Stimulated activated CD4-positive, alpha-beta T cell treated with anti-CD3 and anti-CD28 coated beads, Interleukin-4, amount 100 ng/mL, for 1 hour (primary cell): ENCODE results near the gene CYP4F8.
"Not testable (repeated sequence)": the region's sequence is repeated elsewhere in the genome, so short reads cannot be mapped to it uniquely, and the experiment has no call there.

Source experiments
- DNase-seq: peaks from one replicate; pipeline ENCODE4 v3.0.0-alpha.2; 2020

Gene CYP4F8

DNA sequence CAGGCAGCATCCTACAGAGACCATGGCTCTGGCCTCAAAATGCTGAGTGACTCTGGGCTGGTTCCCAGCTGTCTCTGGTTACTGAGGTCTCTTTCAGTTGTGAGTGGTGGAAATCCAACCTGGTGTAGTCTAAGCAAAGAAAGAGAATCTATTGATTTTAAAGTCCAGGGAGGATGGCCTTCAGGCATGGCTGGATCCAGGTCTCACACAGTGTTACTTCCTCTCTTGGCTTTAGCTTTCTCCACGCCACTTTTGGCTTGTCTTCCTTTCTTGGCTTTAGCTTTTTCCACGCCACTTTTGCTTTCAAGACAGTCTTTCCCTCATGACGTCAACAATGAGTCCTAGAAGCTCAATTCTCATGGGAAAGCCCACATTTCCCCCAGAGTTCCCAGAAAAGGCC lies 29.8 kb downstream of the CYP4F8 start:
- no peak for DNase-seq

GRCh38 chr19:15649526-15649925 lies 34.5 kb downstream of the CYP4F8 start:
- no peak for DNase-seq

DNA sequence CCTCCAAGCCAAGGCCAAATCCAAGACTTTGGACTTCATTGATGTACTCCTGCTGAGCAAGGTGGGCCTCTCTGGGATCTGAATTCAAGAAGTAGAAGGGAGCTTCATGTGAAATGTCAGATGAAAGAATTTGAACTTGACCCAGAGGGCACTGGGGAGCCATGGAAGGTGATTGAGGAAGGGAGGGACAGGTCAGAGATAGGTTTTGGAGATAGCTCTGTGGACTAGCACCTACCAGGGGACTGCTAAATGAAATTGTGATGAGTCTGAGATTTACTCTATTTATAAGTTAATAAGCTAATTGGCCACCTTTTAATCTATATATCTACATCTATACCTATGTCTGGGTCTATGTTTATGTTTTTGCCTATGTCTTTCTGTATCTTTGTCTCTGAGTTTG lies 35.1 kb downstream of the CYP4F8 start:
- not testable (repeated sequence) for DNase-seq

GRCh38 chr19:15651791-15652190 lies 36.8 kb downstream of the CYP4F8 start:
- DNase-seq, result no peak

- no peak for DNase-seq
These were observed 37.7 kb downstream of the CYP4F8 start for GRCh38 chr19:15652559-15653278.

DNA sequence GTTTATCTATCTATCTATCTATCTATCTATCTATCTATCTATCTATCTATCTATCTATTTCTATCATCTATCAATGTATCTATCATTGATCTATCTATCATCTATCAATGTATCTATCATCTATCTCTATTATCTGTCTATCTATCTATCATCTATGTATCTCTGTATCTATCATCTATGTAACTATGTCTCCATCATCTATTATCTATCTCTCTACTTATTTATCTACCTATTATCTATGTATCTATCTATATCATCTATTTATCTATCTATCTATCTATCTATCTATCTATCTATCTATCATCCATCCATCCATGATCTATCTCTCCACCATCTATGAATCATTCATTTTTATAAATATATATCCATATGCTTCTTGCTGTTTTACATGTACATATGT lies 41.4 kb downstream of the CYP4F8 start:
- no peak for DNase-seq

DNA sequence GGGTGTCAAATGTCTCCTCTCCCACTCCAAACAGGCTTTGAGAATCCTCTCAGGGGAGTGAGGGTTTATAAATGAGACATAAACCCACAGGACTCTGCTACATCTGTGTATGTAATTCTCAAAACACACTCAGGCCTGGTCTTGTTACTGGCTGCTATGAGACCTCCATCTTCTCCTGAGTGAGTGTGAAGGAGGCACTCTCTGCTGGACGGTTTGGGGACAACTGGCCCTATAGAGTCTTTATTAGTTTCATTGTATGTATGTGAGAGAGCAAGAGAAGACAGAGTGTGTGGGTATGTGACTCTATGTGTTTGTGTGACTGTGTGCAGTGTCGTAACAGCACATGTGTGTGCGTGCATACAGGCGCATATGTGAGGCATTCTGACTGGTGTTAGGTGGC lies 48.2 kb downstream of the CYP4F8 start:
- DNase-seq, result no peak

DNA sequence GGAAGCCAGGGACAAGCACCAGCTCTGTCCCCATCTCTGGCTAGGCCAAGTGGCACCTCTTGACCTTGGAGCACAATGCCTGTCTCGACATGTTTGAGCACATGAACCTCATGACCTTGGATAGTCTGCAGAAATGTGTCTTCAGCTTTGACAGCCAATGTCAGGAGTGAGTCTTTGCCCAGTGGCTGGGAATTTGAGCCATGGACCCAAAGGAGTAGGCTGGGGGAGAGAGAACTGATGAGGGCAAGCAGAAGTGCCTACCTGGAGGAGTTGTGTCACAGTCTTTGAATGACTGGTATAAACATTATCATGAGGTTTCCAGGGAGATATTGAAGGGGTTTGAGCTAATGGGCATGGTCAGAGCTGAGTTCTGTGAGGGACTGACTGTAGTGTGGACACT lies 51.2 kb downstream of the CYP4F8 start:
- no peak for DNase-seq

- no peak for DNase-seq
These were observed 51.9 kb downstream of the CYP4F8 start for GRCh38 chr19:15666883-15667282.

- DNase-seq, result no peak
These were observed 54.4 kb downstream of the CYP4F8 start for GRCh38 chr19:15669440-15669839.

DNA sequence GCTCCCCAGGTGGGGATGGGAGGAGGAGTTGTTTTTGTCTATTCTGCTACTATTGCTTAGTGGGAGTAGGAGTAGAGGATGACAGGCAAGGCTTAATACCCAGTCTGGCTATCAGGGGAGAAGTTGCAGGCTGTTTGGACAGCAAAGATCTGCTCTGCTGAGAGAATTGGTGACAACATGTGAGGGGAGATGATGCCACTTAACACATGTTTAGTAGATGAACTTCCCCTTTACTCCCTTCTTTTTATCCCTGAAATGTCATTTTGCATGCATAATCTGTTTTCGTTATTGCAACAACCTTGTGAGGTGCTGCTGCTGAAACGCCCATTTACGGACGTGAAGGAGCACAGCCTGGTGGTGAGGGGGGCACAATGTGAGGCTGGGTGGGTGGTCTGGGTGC lies 54.9 kb downstream of the CYP4F8 start:
- DNase-seq, result no peak

DNA sequence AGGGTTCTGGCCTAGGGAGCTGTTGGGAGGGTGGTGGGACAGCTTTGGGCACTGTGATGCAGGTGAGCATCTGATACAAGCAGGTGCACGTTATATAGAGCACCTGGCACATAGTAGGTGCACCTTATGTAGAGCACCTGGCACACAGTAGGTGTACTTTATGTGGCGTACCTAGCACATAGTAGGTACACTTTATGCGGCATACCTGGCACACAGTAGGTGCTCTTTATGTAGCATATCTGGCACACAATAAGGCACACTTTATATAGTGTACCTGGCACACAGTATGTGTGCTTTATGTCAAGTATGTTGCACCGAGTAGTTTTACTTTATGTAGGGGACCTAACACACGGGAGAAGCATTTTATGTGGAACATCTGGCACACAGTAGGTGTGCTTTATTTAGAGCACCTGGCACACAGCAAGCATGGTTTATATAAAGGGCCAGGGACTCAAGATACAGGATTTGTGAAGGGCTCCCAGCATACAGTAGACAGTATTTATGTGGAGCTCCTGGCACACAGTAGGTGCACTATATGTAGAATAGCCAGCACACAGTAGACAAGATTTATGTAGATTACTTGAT lies 56.3 kb downstream of the CYP4F8 start:
- DNase-seq, result no peak

- DNase-seq, result no peak
These were observed 57.0 kb downstream of the CYP4F8 start for GRCh38 chr19:15671891-15672579.

- DNase-seq, result peak; percentile 7
These were observed 57.7 kb downstream of the CYP4F8 start, which contains the start of gene CYP4F12 for GRCh38 chr19:15672580-15673175. Gene CYP4F12 (plus strand): TSS chr19:15673087. CDS start chr19:15673530, 443 bp downstream.

DNA sequence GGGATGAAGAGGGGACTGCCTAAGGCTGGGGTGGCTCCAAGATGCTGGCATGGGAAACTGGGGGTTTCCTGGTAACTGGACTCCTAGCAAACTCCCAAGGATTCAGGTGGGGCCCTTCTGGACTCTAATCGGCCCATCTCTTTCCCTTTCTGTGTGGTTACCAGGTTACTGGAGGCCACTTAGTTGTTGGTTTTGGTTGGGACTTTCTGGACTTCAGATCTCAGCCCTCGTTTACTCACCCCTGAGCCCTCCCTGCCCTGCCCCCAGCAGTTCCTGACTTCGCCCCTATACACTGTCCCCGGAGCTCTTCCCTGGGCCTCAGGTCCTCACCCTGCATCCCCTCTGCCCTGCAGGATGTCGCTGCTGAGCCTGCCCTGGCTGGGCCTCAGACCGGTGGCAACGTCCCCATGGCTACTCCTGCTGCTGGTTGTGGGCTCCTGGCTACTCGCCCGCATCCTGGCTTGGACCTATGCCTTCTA lies 58.2 kb downstream of the CYP4F8 start:
- DNase-seq, result no peak

DNA sequence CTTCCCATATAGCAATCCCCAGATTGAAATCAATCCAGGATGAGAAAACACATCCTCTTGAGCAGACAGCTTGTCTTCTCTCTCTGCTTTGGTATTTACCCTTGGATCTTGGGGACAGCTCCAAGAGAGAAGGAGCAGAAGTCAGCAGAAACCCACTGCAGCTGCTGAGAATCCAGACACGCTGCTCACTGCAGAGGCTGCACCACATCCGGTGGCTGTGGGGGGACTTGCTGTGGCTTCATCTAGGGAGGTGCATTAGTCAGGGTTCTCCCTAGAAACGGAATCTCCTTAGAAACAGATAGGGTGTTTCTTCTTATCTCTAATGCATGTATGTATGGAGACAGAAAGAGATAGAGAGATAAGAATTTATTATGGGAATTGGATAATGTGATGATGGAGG lies 60.5 kb downstream of the CYP4F8 start:
- DNase-seq, result no peak

DNA sequence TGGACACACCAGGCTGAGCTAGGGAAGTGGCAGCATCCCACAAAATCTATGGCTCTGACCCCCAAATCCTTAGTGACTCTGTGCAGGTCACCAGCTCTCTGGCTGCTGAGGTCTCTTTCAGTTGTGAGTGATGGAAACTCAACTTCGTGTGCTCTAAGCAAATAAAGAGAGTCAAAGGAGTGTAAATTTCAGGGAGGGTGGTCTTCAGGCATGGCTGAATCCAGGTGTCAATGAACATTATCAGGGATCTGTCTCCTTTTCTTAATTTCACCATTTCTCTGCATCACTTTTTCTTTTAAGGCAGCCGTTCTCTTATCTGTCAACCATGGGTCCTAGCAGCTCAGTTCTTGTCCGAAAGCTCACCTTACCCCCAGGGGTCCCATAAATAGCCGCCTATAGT lies 64.1 kb downstream of the CYP4F8 start:
- no peak for DNase-seq

DNA sequence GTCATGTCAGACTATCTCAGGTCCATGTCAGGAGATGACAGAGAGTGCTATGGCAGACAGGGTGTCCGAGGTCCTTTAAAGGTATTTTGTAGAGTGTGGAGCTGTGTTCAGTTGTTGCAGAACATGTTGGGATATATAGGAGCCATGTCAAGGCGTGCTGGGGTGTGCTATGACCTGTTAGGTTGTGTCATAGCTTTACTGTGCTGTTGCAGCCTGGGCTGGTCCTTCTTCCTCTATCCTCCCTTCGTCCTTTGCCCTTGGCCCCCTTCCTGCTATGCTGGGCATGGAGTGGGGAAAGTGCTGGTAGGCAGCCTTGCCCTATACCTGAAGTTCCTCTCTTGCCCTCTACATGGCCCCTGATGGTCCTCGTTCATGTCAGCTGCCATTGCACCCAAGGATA lies 64.8 kb downstream of the CYP4F8 start:
- DNase-seq, result not testable (repeated sequence)
